HepG2 (cell line): ENCODE data around the gene ADM. TPM values are rescaled to one million over a fixed set of nuclear protein-coding genes. Genes with fewer than 3 reads are reported as not detected.

Source experiments
- DBP ChIP-seq: sonication (generic); formaldehyde crosslinking; IDR thresholded peaks from 2 replicates; pipeline ENCODE4 v1.4.0; 2020; ENCODE audit warnings: missing genetic modification reagents; ENCODE audit errors: not compliant biosample characterization
- TBX2 ChIP-seq: sonication (generic); formaldehyde crosslinking; IDR thresholded peaks from 2 replicates; pipeline ENCODE4 v1.5.0; 2020; ENCODE audit warnings: missing genetic modification reagents, mild to moderate bottlenecking, borderline replicate concordance
- U2AF1 ChIP-seq: fragments of 200-400 bp; formaldehyde crosslinking; optimal IDR thresholded peaks from 2 replicates; pipeline ENCODE3; 2017; ENCODE audit warnings: mild to moderate bottlenecking, low read depth, low read length
- UBTF ChIP-seq: sonication (generic); formaldehyde crosslinking; IDR thresholded peaks from 2 replicates; pipeline ENCODE4 v1.4.0; 2020; ENCODE audit warnings: mild to moderate bottlenecking, missing genetic modification reagents
- ZBTB14 ChIP-seq: sonication (generic); formaldehyde crosslinking; IDR thresholded peaks from 2 replicates; pipeline ENCODE4 v1.4.0; 2020; ENCODE audit warnings: missing genetic modification reagents
- ZBTB43 ChIP-seq: sonication (generic); formaldehyde crosslinking; conservative IDR thresholded peaks from 2 replicates; pipeline ENCODE4 v1.4.0; 2020; ENCODE audit warnings: missing genetic modification reagents
- ZBTB7B ChIP-seq: sonication (generic); formaldehyde crosslinking; IDR thresholded peaks from 2 replicates; pipeline ENCODE4 v1.4.0; 2020; ENCODE audit warnings: missing genetic modification reagents
- ZFX ChIP-seq: sonication (generic); formaldehyde crosslinking; IDR thresholded peaks from 2 replicates; pipeline ENCODE4 v1.4.0; 2020; ENCODE audit warnings: mild to moderate bottlenecking, low read depth, missing genetic modification reagents, moderate library complexity
- ZNF263 ChIP-seq: sonication (generic); formaldehyde crosslinking; IDR thresholded peaks from 2 replicates; pipeline ENCODE4 v1.4.0; 2020; ENCODE audit warnings: missing genetic modification reagents
- ZNF276 ChIP-seq: sonication (generic); formaldehyde crosslinking; IDR thresholded peaks from 2 replicates; pipeline ENCODE4 v1.4.0; 2020; ENCODE audit warnings: mild to moderate bottlenecking, low read depth, missing genetic modification reagents
- ZNF44 ChIP-seq: sonication (generic); formaldehyde crosslinking; IDR thresholded peaks from 2 replicates; pipeline ENCODE4 v1.5.1; 2020; ENCODE audit warnings: mild to moderate bottlenecking, missing genetic modification reagents
- ZNF512B ChIP-seq: sonication (generic); formaldehyde crosslinking; IDR thresholded peaks from 2 replicates; pipeline ENCODE4 v1.5.1; 2020; ENCODE audit warnings: missing genetic modification reagents, mild to moderate bottlenecking, borderline replicate concordance
- ZNF598 ChIP-seq: sonication (generic); formaldehyde crosslinking; IDR thresholded peaks from 2 replicates; pipeline ENCODE4 v1.5.1; 2020; ENCODE audit warnings: mild to moderate bottlenecking, missing genetic modification reagents, borderline replicate concordance
- ZNF614 ChIP-seq: IDR thresholded peaks from 2 replicates; pipeline ENCODE4 v1.6.1; 2018; ENCODE audit warnings: missing biosample characterization, missing genetic modification reagents, inconsistent platforms, borderline replicate concordance
- ZNF816 ChIP-seq: sonication (generic); formaldehyde crosslinking; IDR thresholded peaks from 2 replicates; pipeline ENCODE4 v1.8.0; 2022; ENCODE audit warnings: missing genetic modification reagents, mild to moderate bottlenecking, borderline replicate concordance
- ZNF839 ChIP-seq: sonication (generic); formaldehyde crosslinking; IDR thresholded peaks from 2 replicates; pipeline ENCODE4 v1.4.0; 2020; ENCODE audit warnings: missing genetic modification reagents, mild to moderate bottlenecking, borderline replicate concordance
- ZSCAN29 ChIP-seq: sonication (generic); formaldehyde crosslinking; conservative IDR thresholded peaks from 2 replicates; pipeline ENCODE4 v1.4.0; 2020; ENCODE audit warnings: mild to moderate bottlenecking, missing genetic modification reagents
- polyA plus RNA-seq, 8 experiments: library from polyadenylated mRNA; depleted of rRNA in 3 of 8; stranded (reverse) in 7 of 8; unstranded in 1 of 8; fragments of >200 nt; fragmentation: Illumina TruSeq in 4 of 8; extraction: Trizol in 4 of 8; gene quantifications; 2 replicates each; pipeline versions ENCODE4 v1.2.1 to v1.2.3, GENCODE V29; 2011 to 2016; ENCODE audit warnings: low read depth in 4 of 8, missing spikeins in 1 of 8, mixed read lengths in 1 of 8; ENCODE audit not compliant: insufficient read depth in 1 of 8
- total RNA-seq, 5 experiments: library from RNA; depleted of rRNA; stranded (reverse); fragments of >200 nt; fragmentation: Illumina TruSeq; extraction: Trizol; gene quantifications; 2 replicates each; pipeline ENCODE4 v1.2.3, GENCODE V29; 2016; ENCODE audit warnings: low read depth in 1 of 5

ADM gene
- total and polyA plus RNA-seq, 2 of the 13 experiments (the other 11 are each of a cell fraction or from before 2014, with no cell fraction given), result 10.7 to 26.1 TPM

GRCh38 chr11:10305262-10305963 lies 540 bp downstream of the ADM start (continued):
- TF ChIP-seq DBP (peak; percentile 53), ZBTB43 (CRISPR knock-in tag) (0 out of 2 replicates have a peak, but pooled peaks have one; percentile 17), ZNF44 (CRISPR knock-in tag) (no peak), ZBTB7B (peak; percentile 17), ZNF263 (CRISPR knock-in tag) (0 out of 2 replicates have a peak, but pooled peaks have one; percentile 18), ZNF839 (peak; percentile 88; the same call in 1 of the 2 replicates), ZSCAN29 (CRISPR knock-in tag) (no peak), U2AF1 (peak; percentile 48), ZBTB14 (CRISPR knock-in tag) (peak; percentile 59), ZNF598 (CRISPR knock-in tag) (peak; percentile 63; the same call in 1 of the 2 replicates), UBTF (CRISPR knock-in tag) (peak; percentile 95), ZNF276 (0 out of 2 replicates have a peak, but pooled peaks have one; percentile 24), ZFX (CRISPR knock-in tag) (peak; percentile 43; the same call in 1 of the 2 replicates), ZNF614 (CRISPR knock-in tag) (peak; percentile 17; the same call in 1 of the 2 replicates), ZNF512B (CRISPR knock-in tag) (0 out of 2 replicates have a peak, but pooled peaks have one; percentile 58), ZNF816 (CRISPR knock-in tag) (0 out of 2 replicates have a peak, but pooled peaks have one; percentile 30), TBX2 (0 out of 2 replicates have a peak, but pooled peaks have one; percentile 5)
